Heart left ventricle (tissue), 16 donors: Measurements from ENCODE around the gene PLCB1. TPM values are rescaled to one million over a fixed set of nuclear protein-coding genes. Genes with fewer than 3 reads are reported as not detected.

Source experiments
- ATAC-seq, 4 donors: fragments of 200-7000 bp; cut with Tn5 transposase; one replicate each; pipeline ENCODE4 v1.9.1; 2020 to 2022; ENCODE audit warnings: moderate library complexity in 4 of 4, mild to moderate bottlenecking in 3 of 4, moderate number of reproducible peaks in 1 of 4
- DNase-seq, 5 donors: peaks; one replicate each; pipeline ENCODE4 v3.0.0-alpha.2; 2020
- H3K27ac ChIP-seq, 12 donors: fragments of 200-600 bp; sonication (generic) in 4 of 12; one replicate each; pipeline versions ENCODE4 v1.5.0 to v1.8.0; 2016 to 2022; ENCODE audit warnings: mild to moderate bottlenecking in 2 of 12
- H3K27me3 ChIP-seq, 9 donors: fragments of 200-600 bp; sonication (generic) in 2 of 9; one replicate each; pipeline versions ENCODE4 v1.5.1 to v1.8.0; 2016 to 2022; ENCODE audit warnings: mild to moderate bottlenecking in 3 of 9
- H3K36me3 ChIP-seq, 9 donors: fragments of 200-600 bp; sonication (generic) in 2 of 9; one replicate each; pipeline versions ENCODE4 v1.5.0 to v1.8.0; 2018 to 2022; ENCODE audit warnings: mild to moderate bottlenecking in 2 of 9
- H3K4me1 ChIP-seq, 12 donors: fragments of 200-600 bp; sonication (generic) in 4 of 12; one replicate each; pipeline versions ENCODE4 v1.5.0 to v1.8.0; 2016 to 2022; ENCODE audit warnings: mild to moderate bottlenecking in 3 of 12
- H3K4me3 ChIP-seq, 12 donors: fragments of 200-600 bp; sonication (generic) in 4 of 12; one replicate each; pipeline versions ENCODE4 v1.5.0 to v1.8.0; 2017 to 2022; ENCODE audit warnings: mild to moderate bottlenecking in 9 of 12, moderate library complexity in 4 of 12
- H3K9me3 ChIP-seq, 12 donors: fragments of 200-600 bp; sonication (generic) in 4 of 12; one replicate each; pipeline versions ENCODE4 v1.5.0 to v1.8.0; 2016 to 2022; ENCODE audit warnings: mild to moderate bottlenecking in 1 of 12
- CTCF ChIP-seq, 12 donors: fragments of 200-600 bp; sonication (generic) in 4 of 12; IDR thresholded peaks; one replicate each; pipeline versions ENCODE4 v1.5.0 to v1.8.0; 2018 to 2022; ENCODE audit warnings: antibody characterized with exemption in 12 of 12, mild to moderate bottlenecking in 5 of 12
- POLR2A ChIP-seq, 2 donors: fragments of 450-650 bp; IDR thresholded peaks; one replicate each; pipeline ENCODE4 v1.6.1; 2017; ENCODE audit warnings: antibody characterized with exemption in 2 of 2, mild to moderate bottlenecking in 2 of 2, moderate library complexity in 2 of 2
- WGBS, 4 donors: extraction: QIAGEN DNeasy Blood & Tissue Kit in 2 of 4; methylation state at CpG; one replicate each; pipeline versions ENCODE4 v1.1.5 to v1.1.7; 2013 to 2018; 5-methylcytosine and 5-hydroxymethylcytosine counted together
- intact Hi-C, 10 donors: fragments of 100-400 bp; cut with DNase I; formaldehyde crosslinking; loops; one replicate each; pipeline versions ENCODE4 v1.11.1 to v1.14.2; 2022
- polyA plus RNA-seq, 2 donors: library from polyadenylated mRNA; stranded (reverse); fragments of 200-250 nt; gene quantifications; one replicate each; pipeline ENCODE4 v1.2.3, GENCODE V29; 2013
- total RNA-seq, 9 donors: library from RNA; depleted of rRNA in 2 of 9; stranded (reverse); fragments of >200 nt in 2 of 9; fragmentation: NEBNext Ultra II Directional in 3 of 9; extraction: Animal tissue kit (Norgen Biotek cat#: 25700) in 3 of 9; gene quantifications; one replicate each; pipeline versions ENCODE4 v1.1.0 to v1.2.4, GENCODE V29; 2016 to 2023
- donor health status: ischemic (EF 13 %, LVEDD 7.1; RV severe dilation, severe dysfunction).
- donor health status: healthy with polysubstance abuse.
- donor health status: DM: no; HTN: yes; CAD: no.
- donor health status: DM: no; HTN: no; CAD: no.
- donor health status: ischemic (EF 25% LVEDD 6.9; RV normal size, moderate dysfunction).
- donor health status: ischemic (EF 25% LVEDD 5.7; RV mildly dilated, moderate dysfunction).
- donor health status: healthy.
- donor health status: DM: yes; HTN: yes; CAD: no.
- donor health status: ischemic (EF 35%, LVEDD 5.7; RV mildly dilated, moderate dysfunction).
- donor health status: nonischemic (EF 11% LVEDD 7.7; RV severe dilation, severe dysfunction).
- donor health status: DM: yes; HTN: yes; CAD: no.
- donor health status: PGD.
- donor health status: ischemic (EF 29% LVEDD 5.4; RV normal size, mild dysfunction).
- donor health status: nonischemic (EF 23%, LVEDD 6.1; RV moderate dilation, normal function).

The PLCB1 gene
- total and polyA plus RNA-seq, 11 donors: 2.5 to 12.1 (median 7.4) TPM

DNA sequence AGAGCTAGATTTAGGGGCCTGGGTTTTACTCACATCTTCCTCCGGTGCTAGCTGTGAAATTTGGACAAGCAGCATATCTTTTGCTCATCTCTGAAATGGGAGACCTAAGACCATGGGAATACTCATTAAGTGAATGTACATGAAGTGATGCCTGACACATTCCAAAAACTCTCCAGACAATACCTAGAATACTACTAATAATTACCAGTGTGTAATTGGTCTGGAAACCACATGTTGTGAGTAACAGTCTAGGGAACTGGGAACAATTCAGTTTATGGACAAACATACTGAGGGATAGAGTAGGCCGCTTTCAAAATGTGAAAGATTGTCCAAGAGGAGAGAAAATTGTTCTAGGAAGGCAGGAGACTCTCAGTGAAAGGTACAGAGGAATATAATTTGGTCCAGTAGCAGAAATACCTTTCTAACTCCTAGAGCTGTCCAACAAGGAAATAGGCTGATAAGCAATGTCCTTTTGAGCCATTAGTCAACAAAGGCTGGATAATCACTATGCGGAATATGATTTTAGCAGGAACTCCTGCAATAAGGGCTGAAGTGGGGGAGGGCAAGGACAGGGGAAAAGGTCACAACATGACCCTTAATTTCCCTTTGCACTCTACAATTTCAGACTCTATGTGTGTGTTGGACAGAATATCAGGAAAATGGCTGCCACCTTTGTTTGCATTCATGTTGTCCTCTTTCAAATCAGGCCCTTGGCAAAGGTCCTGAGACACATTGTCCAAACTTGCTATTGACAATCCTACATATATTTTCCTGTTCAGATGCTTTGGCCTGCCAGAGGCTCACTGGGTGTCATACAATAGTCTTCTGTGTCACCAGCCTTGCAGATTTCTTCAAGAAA lies 315.4 kb downstream of the PLCB1 start:
- peaks cover 0 to 6% (median 0%) of the 10 kb centered on the region in 12 donors for H3K9me3 ChIP-seq
- no peaks in the 10 kb centered on the region for H3K27me3 ChIP-seq
- intact Hi-C loops: no loop called here
- H3K4me3 ChIP-seq: no peak overlapping the region
- WGBS, 4 donors: 82 to 93% (median 88%) methylated on average over 3 of the region's 3 CpGs
- ATAC-seq (no peak), DNase-seq (no peak)
- no peaks in the 10 kb centered on the region for H3K4me1 ChIP-seq
- TF ChIP-seq POLR2A (IDR thresholded peaks at IDR 0.05) (no peak), CTCF (IDR thresholded peaks at IDR 0.05) (no peak)
- H3K36me3 ChIP-seq: no peaks in the 10 kb centered on the region
- H3K27ac ChIP-seq: no peak overlapping the region

GRCh38 chr20:8449123-8449522 lies 317.1 kb downstream of the PLCB1 start:
- ATAC-seq: no peak
- H3K27ac ChIP-seq: no peak overlapping the region
- intact Hi-C loops: no loop called here
- no peaks in the 10 kb centered on the region for H3K27me3 ChIP-seq
- no peaks in the 10 kb centered on the region for H3K36me3 ChIP-seq
- H3K4me1 ChIP-seq: peaks cover 0 to under 1% (median 0%) of the 10 kb centered on the region in 12 donors
- TF ChIP-seq POLR2A (IDR thresholded peaks at IDR 0.05) (no peak), CTCF (IDR thresholded peaks at IDR 0.05) (no peak)
- WGBS, 4 donors: 81 to 91% (median 84%) methylated on average over 5 of the region's 5 CpGs
- H3K9me3 ChIP-seq: peaks cover 0 to 4% (median 0%) of the 10 kb centered on the region in 12 donors
- DNase-seq: no peak
- H3K4me3 ChIP-seq: no peak overlapping the region

DNA sequence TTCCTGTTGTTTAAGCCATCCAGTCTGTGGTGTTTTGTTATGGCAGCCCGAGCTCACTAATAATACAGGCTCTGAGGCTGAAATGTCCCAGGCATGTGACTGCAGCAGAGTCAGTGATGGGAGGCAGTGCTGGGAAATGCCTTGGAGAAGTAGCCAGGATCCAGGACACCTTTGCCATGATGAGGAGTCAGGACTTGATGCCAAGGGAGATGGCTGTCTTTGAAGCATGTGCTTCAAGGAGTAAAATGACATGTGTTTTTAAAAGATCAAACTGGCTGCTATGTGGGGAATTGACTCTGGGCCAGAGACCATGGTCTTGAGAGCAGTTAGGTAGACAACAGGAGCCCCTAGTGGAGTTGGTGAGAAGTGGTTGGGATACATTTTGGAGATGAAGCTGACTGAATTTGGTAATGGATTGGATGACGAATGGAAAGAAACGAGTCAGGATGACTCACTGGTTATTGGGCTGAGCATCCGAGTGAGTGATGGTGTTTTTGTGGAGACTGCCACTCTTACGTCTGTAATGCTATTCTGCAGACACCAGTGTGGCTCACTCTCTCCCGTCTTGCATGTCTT lies 322.2 kb downstream of the PLCB1 start:
- no peaks in the 10 kb centered on the region for H3K27me3 ChIP-seq
- H3K36me3 ChIP-seq: no peaks in the 10 kb centered on the region
- H3K9me3 ChIP-seq: no peaks in the 10 kb centered on the region
- 56 to 78% (median 72%) methylated on average over 6 of the region's 6 CpGs for WGBS, 4 donors
- no peak for DNase-seq
- no peak overlapping the region for H3K27ac ChIP-seq
- no peak overlapping the region for H3K4me3 ChIP-seq
- ATAC-seq: peak; percentile 15 to 82 (median 48)
- TF ChIP-seq POLR2A (IDR thresholded peaks at IDR 0.05) (no peak), CTCF (IDR thresholded peaks at IDR 0.05) (peak in 9 of 12 donors; percentile 10 to 42 (median 29))
- intact Hi-C loops: no loop called here
- H3K4me1 ChIP-seq: peaks cover 0 to 12% (median 0%) of the 10 kb centered on the region in 12 donors

- Histone ChIP-seq H3K27ac (no peak overlapping the region), H3K4me3 (no peak overlapping the region), H3K27me3 (no peaks in the 10 kb centered on the region), H3K4me1 (peaks cover 0 to 12% (median 0%) of the 10 kb centered on the region in 12 donors), H3K36me3 (no peaks in the 10 kb centered on the region), H3K9me3 (no peaks in the 10 kb centered on the region)
- ATAC-seq (no peak), DNase-seq (no peak)
- intact Hi-C loops: no loop called here
- no peak for TF ChIP-seq POLR2A (IDR thresholded peaks at IDR 0.05)
- TF ChIP-seq CTCF (IDR thresholded peaks at IDR 0.05): no peak
Observed at GRCh38 chr20:8456765-8457164, 324.7 kb downstream of the PLCB1 start.
